MM.1S (cell line): ENCODE results near the gene BTN3A1.
"Not testable (repeated sequence)": the region's sequence is repeated elsewhere in the genome, so short reads cannot be mapped to it uniquely, and the experiment has no call there.

Experiments
- EZH2phosphoT487 ChIP-seq: fragments of 300-600 bp; sonication (generic); IDR thresholded peaks from 2 replicates; pipeline ENCODE4 v1.6.1; 2018; ENCODE audit warnings: antibody characterized with exemption, low read length
- TF ChIP-seq, protein P1 (sequence below): fragments of 300-600 bp; sonication (generic); IDR thresholded peaks from 2 replicates; pipeline ENCODE4 v1.5.1; 2016; ENCODE audit warnings: antibody characterized with exemption, low read length, mixed read lengths

DNA sequence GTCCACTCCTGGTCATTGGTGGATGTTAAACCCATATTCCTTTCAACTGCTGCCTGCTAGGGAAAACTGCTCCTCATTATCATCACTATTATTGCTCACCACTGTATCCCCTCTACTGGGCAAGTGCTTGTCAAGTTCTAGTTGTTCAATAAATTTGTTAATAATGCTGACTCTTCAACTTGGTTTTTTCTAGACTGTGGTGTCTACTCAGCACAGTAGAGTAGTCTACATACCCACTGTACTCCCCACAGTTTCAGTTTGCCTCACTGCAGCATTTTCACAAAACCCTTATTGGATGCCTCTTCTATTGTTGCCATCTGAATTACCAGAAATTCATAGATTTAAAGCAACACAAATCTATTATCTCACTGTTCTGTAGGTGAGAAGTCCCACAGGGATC, 23.9 kb upstream of the BTN3A1 start:
- TF ChIP-seq, protein P1, sequence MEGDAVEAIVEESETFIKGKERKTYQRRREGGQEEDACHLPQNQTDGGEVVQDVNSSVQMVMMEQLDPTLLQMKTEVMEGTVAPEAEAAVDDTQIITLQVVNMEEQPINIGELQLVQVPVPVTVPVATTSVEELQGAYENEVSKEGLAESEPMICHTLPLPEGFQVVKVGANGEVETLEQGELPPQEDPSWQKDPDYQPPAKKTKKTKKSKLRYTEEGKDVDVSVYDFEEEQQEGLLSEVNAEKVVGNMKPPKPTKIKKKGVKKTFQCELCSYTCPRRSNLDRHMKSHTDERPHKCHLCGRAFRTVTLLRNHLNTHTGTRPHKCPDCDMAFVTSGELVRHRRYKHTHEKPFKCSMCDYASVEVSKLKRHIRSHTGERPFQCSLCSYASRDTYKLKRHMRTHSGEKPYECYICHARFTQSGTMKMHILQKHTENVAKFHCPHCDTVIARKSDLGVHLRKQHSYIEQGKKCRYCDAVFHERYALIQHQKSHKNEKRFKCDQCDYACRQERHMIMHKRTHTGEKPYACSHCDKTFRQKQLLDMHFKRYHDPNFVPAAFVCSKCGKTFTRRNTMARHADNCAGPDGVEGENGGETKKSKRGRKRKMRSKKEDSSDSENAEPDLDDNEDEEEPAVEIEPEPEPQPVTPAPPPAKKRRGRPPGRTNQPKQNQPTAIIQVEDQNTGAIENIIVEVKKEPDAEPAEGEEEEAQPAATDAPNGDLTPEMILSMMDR = not testable (repeated sequence)
- not testable (repeated sequence) for TF ChIP-seq EZH2phosphoT487
